UCSD-AML1 (cell line): Measurements from ENCODE around the gene USP6.
"Not testable (repeated sequence)": the region's sequence is repeated elsewhere in the genome, so short reads cannot be mapped to it uniquely, and the experiment has no call there.

ENCODE experiments used
- DNase-seq: peaks from one replicate; lab custom pipeline; 2025; ENCODE audit not compliant: unreplicated experiment; lab: John Stamatoyannopoulos, UW

The USP6 gene

GRCh38 chr17:5121186-5121841 lies 5.5 kb downstream of the USP6 start:
- no peak for DNase-seq

GRCh38 chr17:5122056-5122455 lies 6.2 kb downstream of the USP6 start:
- DNase-seq: not testable (repeated sequence)

GRCh38 chr17:5122586-5123342 lies 6.9 kb downstream of the USP6 start:
- DNase-seq: no peak

- no peak for DNase-seq
Measured at GRCh38 chr17:5123343-5124124, 7.7 kb downstream of the USP6 start.

- DNase-seq: not testable (repeated sequence)
Measured at GRCh38 chr17:5124125-5124760, 8.4 kb downstream of the USP6 start.

- not testable (repeated sequence) for DNase-seq
Measured at GRCh38 chr17:5124896-5125295, 9.1 kb downstream of the USP6 start.

- no peak for DNase-seq
Measured at GRCh38 chr17:5126719-5127488, 11.1 kb downstream of the USP6 start.

GRCh38 chr17:5127910-5128309 lies 12.1 kb downstream of the USP6 start:
- no peak for DNase-seq

GRCh38 chr17:5128387-5128786 lies 12.6 kb downstream of the USP6 start:
- DNase-seq: not testable (repeated sequence)

GRCh38 chr17:5128905-5129535 lies 13.2 kb downstream of the USP6 start:
- DNase-seq: no peak

- DNase-seq: not testable (repeated sequence)
Measured at GRCh38 chr17:5129770-5130169, 13.9 kb downstream of the USP6 start.

- not testable (repeated sequence) for DNase-seq
Measured at GRCh38 chr17:5130261-5130660, 14.4 kb downstream of the USP6 start.

- DNase-seq: not testable (repeated sequence)
Measured at GRCh38 chr17:5130687-5131086, 14.9 kb downstream of the USP6 start.

- DNase-seq: no peak
Measured at GRCh38 chr17:5131146-5131715, 15.4 kb downstream of the USP6 start.

- DNase-seq: not testable (repeated sequence)
Measured at GRCh38 chr17:5131799-5132502, 16.1 kb downstream of the USP6 start.

- DNase-seq: not testable (repeated sequence)
Measured at GRCh38 chr17:5132503-5133225, 16.8 kb downstream of the USP6 start.

- no peak for DNase-seq
Measured at GRCh38 chr17:5133311-5133710, 17.5 kb downstream of the USP6 start.

- DNase-seq: not testable (repeated sequence)
Measured at GRCh38 chr17:5133961-5134360, 18.1 kb downstream of the USP6 start.
